GM21737 (cell line): ENCODE data around the gene ACBD3.

Experiments used
- ATAC-seq: cut with Tn5 transposase; IDR thresholded peaks from one replicate; pipeline ENCODE4 v1.9.1; 2021; ENCODE audit warnings: mild to moderate bottlenecking, moderate library complexity; ENCODE audit not compliant: unreplicated experiment

The ACBD3 gene

GRCh38 chr1:226202246-226202645 is 15.7 kb upstream of the ACBD3 start:
- no peak for ATAC-seq

GRCh38 chr1:226201029-226201593 is 14.6 kb upstream of the ACBD3 start:
- ATAC-seq: no peak

- no peak for ATAC-seq
Observed at GRCh38 chr1:226199971-226200370, 13.4 kb upstream of the ACBD3 start.

- no peak for ATAC-seq
Observed at GRCh38 chr1:226195144-226195543, 8.6 kb upstream of the ACBD3 start.

GRCh38 chr1:226187380-226187779 is 839 bp upstream of the ACBD3 start:
- no peak for ATAC-seq

- ATAC-seq: no peak
Observed at GRCh38 chr1:226187019-226187322, 430 bp upstream of the ACBD3 start.

- ATAC-seq: no peak
Observed at GRCh38 chr1:226185141-226186036, 1.2 kb downstream of the ACBD3 start.

GRCh38 chr1:226181996-226182714 is 4.4 kb downstream of the ACBD3 start:
- no peak for ATAC-seq

- no peak for ATAC-seq
Observed at GRCh38 chr1:226176870-226177269, 9.7 kb downstream of the ACBD3 start.

- ATAC-seq: no peak
Observed at GRCh38 chr1:226172589-226172988, 14.0 kb downstream of the ACBD3 start.

- ATAC-seq: no peak
Observed at GRCh38 chr1:226166341-226166740, 20.2 kb downstream of the ACBD3 start.

- no peak for ATAC-seq
Observed at GRCh38 chr1:226164154-226164553, 22.4 kb downstream of the ACBD3 start.

GRCh38 chr1:226162898-226163297 is 23.6 kb downstream of the ACBD3 start:
- ATAC-seq: no peak

GRCh38 chr1:226158983-226159382 is 27.6 kb downstream of the ACBD3 start:
- ATAC-seq: no peak

GRCh38 chr1:226158457-226158856 is 28.1 kb downstream of the ACBD3 start:
- no peak for ATAC-seq

- no peak for ATAC-seq
Observed at GRCh38 chr1:226157761-226158316, 28.7 kb downstream of the ACBD3 start.

- ATAC-seq: no peak
Observed at GRCh38 chr1:226154593-226154992, 31.9 kb downstream of the ACBD3 start.

- ATAC-seq: no peak
Observed at GRCh38 chr1:226149806-226150205, 36.7 kb downstream of the ACBD3 start.

- ATAC-seq: no peak
Observed at GRCh38 chr1:226148121-226148648, 38.4 kb downstream of the ACBD3 start.

GRCh38 chr1:226144045-226144444 is 42.5 kb downstream of the ACBD3 start:
- no peak for ATAC-seq

GRCh38 chr1:226135709-226136108 is 50.8 kb downstream of the ACBD3 start:
- ATAC-seq: no peak
